HG03439 (cell line): Measurements from ENCODE around the gene CXXC5.
"Not testable (repeated sequence)": the region's sequence is repeated elsewhere in the genome, so short reads cannot be mapped to it uniquely, and the experiment has no call there.

ENCODE experiments used
- ATAC-seq: cut with Tn5 transposase; IDR thresholded peaks from one replicate; pipeline ENCODE4 v1.9.1; 2021; ENCODE audit warnings: mild to moderate bottlenecking, moderate library complexity; ENCODE audit not compliant: unreplicated experiment

Gene CXXC5

GRCh38 chr5:139648205-139649081, at the start of gene CXXC5:
Gene CXXC5 (plus strand): TSS chr5:139648349. CDS start chr5:139680524, 32,175 bp downstream.
- peak; percentile 26 for ATAC-seq

GRCh38 chr5:139598601-139598965, 49.6 kb upstream of the CXXC5 start:
- ATAC-seq = not testable (repeated sequence)

- ATAC-seq = no peak
Observed at GRCh38 chr5:139600336-139600949, 47.7 kb upstream of the CXXC5 start.

- ATAC-seq = no peak
Observed at GRCh38 chr5:139601429-139601828, 46.7 kb upstream of the CXXC5 start.

GRCh38 chr5:139601948-139602347, 46.2 kb upstream of the CXXC5 start:
- ATAC-seq = not testable (repeated sequence)

- ATAC-seq = no peak
Observed at GRCh38 chr5:139605887-139606286, 42.3 kb upstream of the CXXC5 start.

GRCh38 chr5:139611703-139612584, 36.2 kb upstream of the CXXC5 start:
- ATAC-seq = no peak

GRCh38 chr5:139619861-139620260, 28.3 kb upstream of the CXXC5 start:
- ATAC-seq = no peak

- ATAC-seq = not testable (repeated sequence)
Observed at GRCh38 chr5:139625398-139625797, 22.8 kb upstream of the CXXC5 start.

- ATAC-seq = no peak
Observed at GRCh38 chr5:139630855-139631254, 17.3 kb upstream of the CXXC5 start.

- ATAC-seq = no peak
Observed at GRCh38 chr5:139631520-139632165, 16.5 kb upstream of the CXXC5 start.

GRCh38 chr5:139633295-139634027, 14.7 kb upstream of the CXXC5 start:
- ATAC-seq = no peak

GRCh38 chr5:139634028-139634325, 14.2 kb upstream of the CXXC5 start:
- ATAC-seq = no peak

- no peak for ATAC-seq
Observed at GRCh38 chr5:139634541-139634940, 13.6 kb upstream of the CXXC5 start.

- no peak for ATAC-seq
Observed at GRCh38 chr5:139635191-139635590, 13.0 kb upstream of the CXXC5 start.

- no peak for ATAC-seq
Observed at GRCh38 chr5:139635606-139636206, 12.4 kb upstream of the CXXC5 start.

- ATAC-seq = peak; percentile 59
Observed at GRCh38 chr5:139636207-139636792, 11.8 kb upstream of the CXXC5 start.

GRCh38 chr5:139636975-139637408, 11.2 kb upstream of the CXXC5 start:
- ATAC-seq = no peak

GRCh38 chr5:139637438-139638089, 10.6 kb upstream of the CXXC5 start:
- no peak for ATAC-seq
